GM12875 (cell line): ENCODE results near the gene AP1B1.

Experiments
- H3K4me3 ChIP-seq: one replicate; pipeline ENCODE4 v1.5.1; 2011; ENCODE audit warnings: low read depth, low read length, control low read depth
- TF ChIP-seq, protein P1 (sequence below): IDR thresholded peaks from 2 replicates; pipeline ENCODE4 v1.5.1; 2011; ENCODE audit warnings: low read depth, mild to moderate bottlenecking, control low read depth, inconsistent platforms, low read length, moderate library complexity, borderline replicate concordance; ENCODE audit not compliant: insufficient read depth

The AP1B1 gene

DNA sequence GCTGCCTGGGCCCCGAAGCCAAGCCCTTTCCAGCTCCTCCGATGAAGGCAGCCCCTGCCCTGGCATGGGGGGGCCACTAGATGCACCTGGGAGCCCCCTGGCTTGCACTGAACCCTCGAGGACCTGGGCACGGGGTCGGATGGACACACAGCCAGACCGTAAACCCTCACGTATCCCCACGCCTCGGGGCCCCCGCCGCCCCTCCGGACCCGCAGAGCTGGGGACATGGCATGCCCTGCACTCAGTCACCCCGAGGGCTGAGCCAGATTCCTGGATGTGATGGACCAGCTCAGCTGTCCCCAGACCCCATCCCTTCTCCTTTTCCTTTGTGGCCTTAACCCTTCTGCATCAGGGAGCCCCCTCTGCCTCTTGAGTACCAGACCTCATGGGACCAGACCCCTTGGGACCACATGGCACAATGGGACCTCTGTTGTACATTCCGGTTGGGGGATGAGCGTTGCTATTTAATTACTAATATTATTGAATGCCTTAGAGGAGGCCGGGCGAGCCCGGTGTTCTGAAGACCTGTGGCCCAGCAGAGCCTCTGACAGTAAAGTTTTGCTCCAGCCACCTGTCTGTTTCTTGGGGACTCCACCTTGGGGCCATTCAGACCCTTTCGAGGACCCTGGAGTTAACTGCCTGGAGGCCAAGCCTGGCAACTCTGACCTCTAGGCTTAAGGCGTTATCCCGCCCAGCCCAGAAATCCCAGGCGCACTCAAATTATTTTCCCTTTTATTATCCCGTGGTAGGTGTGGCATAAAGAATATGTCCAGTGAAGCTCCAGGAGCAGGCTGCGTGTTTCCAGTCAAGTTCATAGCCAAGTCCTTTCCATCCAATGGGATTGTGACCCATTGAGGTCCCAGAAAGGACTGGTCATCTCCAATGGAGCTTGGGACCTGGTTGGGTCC is 75.9 kb downstream of the AP1B1 start:
- TF ChIP-seq, protein P1, sequence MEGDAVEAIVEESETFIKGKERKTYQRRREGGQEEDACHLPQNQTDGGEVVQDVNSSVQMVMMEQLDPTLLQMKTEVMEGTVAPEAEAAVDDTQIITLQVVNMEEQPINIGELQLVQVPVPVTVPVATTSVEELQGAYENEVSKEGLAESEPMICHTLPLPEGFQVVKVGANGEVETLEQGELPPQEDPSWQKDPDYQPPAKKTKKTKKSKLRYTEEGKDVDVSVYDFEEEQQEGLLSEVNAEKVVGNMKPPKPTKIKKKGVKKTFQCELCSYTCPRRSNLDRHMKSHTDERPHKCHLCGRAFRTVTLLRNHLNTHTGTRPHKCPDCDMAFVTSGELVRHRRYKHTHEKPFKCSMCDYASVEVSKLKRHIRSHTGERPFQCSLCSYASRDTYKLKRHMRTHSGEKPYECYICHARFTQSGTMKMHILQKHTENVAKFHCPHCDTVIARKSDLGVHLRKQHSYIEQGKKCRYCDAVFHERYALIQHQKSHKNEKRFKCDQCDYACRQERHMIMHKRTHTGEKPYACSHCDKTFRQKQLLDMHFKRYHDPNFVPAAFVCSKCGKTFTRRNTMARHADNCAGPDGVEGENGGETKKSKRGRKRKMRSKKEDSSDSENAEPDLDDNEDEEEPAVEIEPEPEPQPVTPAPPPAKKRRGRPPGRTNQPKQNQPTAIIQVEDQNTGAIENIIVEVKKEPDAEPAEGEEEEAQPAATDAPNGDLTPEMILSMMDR, result no peak
- no peak overlapping the region for H3K4me3 ChIP-seq

DNA sequence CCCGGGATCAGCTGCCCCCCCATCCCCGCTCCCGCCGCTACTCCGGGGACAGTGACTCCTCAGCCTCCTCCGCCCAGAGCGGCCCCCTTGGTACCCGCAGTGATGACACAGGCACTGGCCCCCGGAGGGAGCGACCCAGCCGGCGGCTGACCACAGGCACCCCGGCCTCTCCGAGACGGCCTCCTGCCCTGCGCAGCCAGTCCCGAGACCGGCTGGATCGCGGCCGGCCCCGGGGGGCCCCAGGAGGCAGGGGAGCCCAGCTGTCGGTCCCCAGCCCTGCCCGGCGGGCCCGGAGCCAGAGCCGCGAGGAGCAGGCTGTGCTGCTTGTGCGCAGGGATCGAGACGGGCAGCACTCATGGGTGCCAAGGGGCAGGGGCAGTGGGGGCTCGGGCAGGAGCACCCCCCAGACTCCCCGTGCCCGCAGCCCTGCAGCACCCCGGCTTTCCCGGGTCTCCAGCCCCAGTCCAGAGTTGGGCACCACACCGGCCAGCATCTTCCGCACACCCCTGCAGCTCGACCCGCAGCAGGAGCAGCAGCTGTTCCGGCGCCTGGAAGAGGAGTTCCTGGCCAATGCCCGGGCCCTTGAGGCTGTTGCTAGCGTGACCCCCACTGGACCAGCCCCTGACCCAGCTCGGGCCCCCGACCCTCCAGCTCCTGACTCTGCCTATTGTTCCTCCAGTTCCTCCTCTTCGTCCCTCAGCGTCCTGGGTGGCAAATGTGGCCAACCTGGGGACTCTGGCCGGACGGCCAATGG is 76.7 kb downstream of the AP1B1 start:
- no peak overlapping the region for H3K4me3 ChIP-seq
- TF ChIP-seq, protein P1, result no peak

DNA sequence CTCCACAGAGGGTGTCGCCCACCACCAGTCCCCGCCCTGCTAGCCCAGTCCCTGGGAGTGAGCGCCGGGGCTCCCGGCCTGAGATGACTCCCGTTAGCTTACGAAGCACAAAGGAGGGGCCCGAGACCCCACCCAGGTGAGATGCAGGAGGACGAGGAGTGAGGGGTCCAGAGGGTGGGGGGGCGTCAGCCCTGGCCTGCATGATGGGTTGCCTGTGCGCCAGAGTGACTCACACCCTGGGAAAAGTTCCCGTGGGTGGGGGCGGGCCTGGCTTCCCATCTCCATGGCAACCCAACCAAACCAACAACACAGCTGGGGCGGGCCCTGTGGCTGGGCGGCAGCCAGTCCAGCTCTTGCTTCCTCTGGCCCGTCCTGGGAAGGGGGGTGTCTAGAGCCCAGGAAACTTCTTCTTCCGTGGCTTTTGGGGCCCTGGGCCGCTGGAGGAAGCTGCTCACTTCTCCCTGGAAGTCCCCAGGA is 77.5 kb downstream of the AP1B1 start:
- TF ChIP-seq, protein P1, result no peak
- H3K4me3 ChIP-seq, result no peak overlapping the region

DNA sequence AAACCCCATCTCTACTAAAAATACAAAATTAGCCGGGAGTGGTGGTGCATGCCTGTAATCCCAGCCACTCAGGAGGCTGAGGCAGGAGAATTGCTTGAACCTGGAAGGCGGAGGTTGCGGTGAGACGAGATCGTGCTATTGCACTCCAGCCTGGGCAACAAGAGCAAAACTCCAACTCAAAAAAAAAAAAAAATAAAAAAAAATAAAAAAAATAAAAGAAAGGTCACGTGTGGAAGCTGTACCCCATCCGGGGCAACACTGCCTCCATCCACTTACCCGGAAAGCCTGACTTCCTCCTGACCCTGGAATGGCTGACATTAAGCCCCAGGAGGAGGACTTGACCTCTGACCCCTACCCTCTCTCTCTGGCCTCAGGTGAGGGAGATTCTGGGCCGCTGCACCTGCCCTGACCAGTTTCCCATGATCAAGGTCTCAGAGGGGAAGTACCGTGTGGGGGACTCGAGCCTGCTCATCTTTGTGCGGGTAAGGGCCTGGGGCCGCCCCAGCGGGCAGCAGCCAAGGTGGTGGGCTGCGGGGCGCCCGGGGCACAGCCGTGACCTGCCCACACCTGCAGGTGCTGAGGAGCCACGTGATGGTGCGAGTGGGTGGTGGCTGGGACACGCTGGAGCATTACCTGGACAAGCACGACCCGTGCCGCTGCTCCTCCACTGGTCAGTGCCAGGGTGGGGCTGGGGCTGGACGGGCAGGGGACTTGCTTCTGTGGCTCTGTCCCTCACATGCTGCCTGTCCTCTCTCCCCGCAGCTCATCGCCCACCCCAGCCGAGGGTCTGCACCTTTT is 78.1 kb downstream of the AP1B1 start:
- no peak overlapping the region for H3K4me3 ChIP-seq
- TF ChIP-seq, protein P1, result no peak

DNA sequence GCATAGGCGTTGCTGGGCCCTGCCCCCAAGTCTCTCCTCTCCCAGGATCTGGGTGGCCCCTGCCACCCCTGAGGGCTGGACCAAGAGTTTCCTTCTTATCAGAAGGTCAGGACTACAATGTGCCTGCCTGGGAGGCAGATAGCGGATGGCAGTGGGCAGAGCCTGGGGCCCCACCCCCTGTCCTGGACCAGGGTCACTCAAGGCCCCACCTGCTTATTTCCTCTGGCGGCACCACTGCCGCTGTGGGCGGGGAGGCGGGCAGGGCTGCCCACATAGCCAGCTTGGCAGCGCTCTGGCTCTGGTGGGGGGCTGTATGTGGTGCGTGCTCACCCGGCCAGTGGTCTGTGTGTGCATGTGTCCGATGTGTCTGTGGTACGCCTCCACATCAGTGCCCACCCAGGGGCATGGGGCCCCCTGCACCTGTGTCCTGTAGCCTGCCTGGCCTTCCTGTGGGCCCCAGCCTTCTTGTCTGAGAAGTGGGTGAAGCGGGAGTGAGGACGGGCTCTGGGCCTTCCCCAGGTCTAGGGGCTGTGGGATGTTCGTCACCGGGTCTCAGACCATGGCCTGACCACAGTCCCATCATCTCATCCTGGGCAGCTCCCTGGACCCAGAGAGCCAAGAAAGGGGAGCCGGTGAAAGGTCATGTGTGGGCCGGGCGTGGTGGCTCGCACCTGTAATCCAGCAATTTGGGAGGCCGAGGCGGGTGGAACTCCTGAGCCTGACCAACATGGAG is 78.9 kb downstream of the AP1B1 start:
- H3K4me3 ChIP-seq, result no peak overlapping the region
- TF ChIP-seq, protein P1, result no peak

DNA sequence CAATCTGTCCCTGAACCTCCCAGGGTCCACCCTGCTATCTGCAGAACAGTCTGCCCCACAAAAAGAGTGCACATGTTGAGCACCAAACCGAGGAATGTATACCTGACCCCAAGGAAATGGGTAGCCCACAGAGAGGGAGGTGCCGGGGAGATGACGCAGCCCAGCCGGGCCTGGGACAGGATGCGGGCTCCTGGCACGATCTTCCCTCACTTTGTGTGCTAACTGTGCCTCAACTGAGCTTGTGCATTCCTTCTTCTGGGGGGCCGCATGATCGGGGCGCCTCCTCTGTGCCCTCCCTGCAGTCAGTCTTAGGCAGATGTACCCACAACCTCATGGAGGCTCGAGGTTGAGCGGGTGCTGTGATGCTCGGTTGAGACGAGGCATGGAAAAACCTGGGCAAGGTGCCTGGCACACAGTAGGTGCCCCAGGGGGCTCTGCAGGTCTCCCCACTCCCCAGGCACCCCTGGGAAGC is 79.5 kb downstream of the AP1B1 start:
- no peak overlapping the region for H3K4me3 ChIP-seq
- TF ChIP-seq, protein P1, result no peak
